Endothelial cell (in vitro differentiated cells): ENCODE data around the gene SHKBP1. TPM values are rescaled to one million over a fixed set of nuclear protein-coding genes. Genes with fewer than 3 reads are reported as not detected.

Experiments used
- DNase-seq: peaks from one replicate; pipeline ENCODE4 v3.0.0; 2021; ENCODE audit warnings: low spot score
- H3K27ac Mint-ChIP-seq: one replicate; pipeline ENCODE4 v1.8.0; 2021; ENCODE audit warnings: mixed read lengths, inconsistent platforms; ENCODE audit not compliant: unreplicated experiment
- H3K27me3 Mint-ChIP-seq: one replicate; pipeline ENCODE4 v1.8.0; 2021; ENCODE audit warnings: mild to moderate bottlenecking, moderate library complexity, mixed read lengths, inconsistent platforms; ENCODE audit not compliant: unreplicated experiment
- H3K36me3 Mint-ChIP-seq: one replicate; pipeline ENCODE4 v1.8.0; 2021; ENCODE audit warnings: mild to moderate bottlenecking, low read depth, mixed read lengths, inconsistent platforms; ENCODE audit not compliant: unreplicated experiment
- H3K4me1 Mint-ChIP-seq: one replicate; pipeline ENCODE4 v1.8.0; 2021; ENCODE audit warnings: mild to moderate bottlenecking, mixed read lengths, inconsistent platforms; ENCODE audit not compliant: unreplicated experiment
- H3K4me3 Mint-ChIP-seq: one replicate; pipeline ENCODE4 v1.8.0; 2021; ENCODE audit warnings: mild to moderate bottlenecking, mixed read lengths, inconsistent platforms; ENCODE audit not compliant: unreplicated experiment
- H3K9me3 Mint-ChIP-seq: one replicate; pipeline ENCODE4 v1.8.0; 2021; ENCODE audit warnings: mixed read lengths, inconsistent platforms; ENCODE audit not compliant: unreplicated experiment
- total RNA-seq: library from RNA; stranded (reverse); fragmentation: NEBNext Ultra II Directional; extraction: Animal tissue kit (Norgen Biotek cat#: 25700); gene quantifications from one replicate; pipeline ENCODE4 v1.2.1, GENCODE V29; 2021; ENCODE audit not compliant: unreplicated experiment
- TF ChIP-seq, protein P1 (sequence below): fragments of 200-600 bp; sonication (generic); IDR thresholded peaks from one replicate; pipeline ENCODE4 v1.5.0; 2021; ENCODE audit warnings: antibody characterized with exemption; ENCODE audit not compliant: unreplicated experiment

SHKBP1 gene
- total RNA-seq, 1 donor from 2014 or later = 84.6 TPM

DNA sequence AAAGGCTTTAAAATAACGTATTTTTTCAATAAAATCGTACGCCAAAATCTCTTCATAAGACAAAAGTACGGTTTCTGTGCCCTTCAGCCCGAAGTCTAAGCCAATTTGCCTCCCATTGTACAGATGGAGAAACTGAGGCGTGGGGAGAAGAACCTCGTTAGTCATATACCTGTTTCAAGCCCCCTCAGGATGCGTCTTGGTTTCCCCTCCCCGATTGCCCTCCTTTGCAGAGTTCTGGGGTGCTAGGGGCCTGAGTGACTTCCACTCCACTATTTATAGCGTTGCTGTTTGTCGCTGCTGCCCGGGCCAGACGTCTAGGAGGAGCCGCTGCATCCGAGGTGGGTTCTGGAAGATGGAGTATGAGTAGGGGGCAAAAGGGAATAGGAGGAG is 22.2 kb downstream of the SHKBP1 start:
- Mint-ChIP-seq H3K36me3 (no peaks in the 10 kb centered on the region), H3K4me1 (peaks cover 23% of the 10 kb centered on the region), H3K9me3 (no peaks in the 10 kb centered on the region), H3K27ac (no peak overlapping the region), H3K4me3 (peak overlapping the region; percentile 51), H3K27me3 (peaks cover 32% of the 10 kb centered on the region)
- TF ChIP-seq, protein P1, sequence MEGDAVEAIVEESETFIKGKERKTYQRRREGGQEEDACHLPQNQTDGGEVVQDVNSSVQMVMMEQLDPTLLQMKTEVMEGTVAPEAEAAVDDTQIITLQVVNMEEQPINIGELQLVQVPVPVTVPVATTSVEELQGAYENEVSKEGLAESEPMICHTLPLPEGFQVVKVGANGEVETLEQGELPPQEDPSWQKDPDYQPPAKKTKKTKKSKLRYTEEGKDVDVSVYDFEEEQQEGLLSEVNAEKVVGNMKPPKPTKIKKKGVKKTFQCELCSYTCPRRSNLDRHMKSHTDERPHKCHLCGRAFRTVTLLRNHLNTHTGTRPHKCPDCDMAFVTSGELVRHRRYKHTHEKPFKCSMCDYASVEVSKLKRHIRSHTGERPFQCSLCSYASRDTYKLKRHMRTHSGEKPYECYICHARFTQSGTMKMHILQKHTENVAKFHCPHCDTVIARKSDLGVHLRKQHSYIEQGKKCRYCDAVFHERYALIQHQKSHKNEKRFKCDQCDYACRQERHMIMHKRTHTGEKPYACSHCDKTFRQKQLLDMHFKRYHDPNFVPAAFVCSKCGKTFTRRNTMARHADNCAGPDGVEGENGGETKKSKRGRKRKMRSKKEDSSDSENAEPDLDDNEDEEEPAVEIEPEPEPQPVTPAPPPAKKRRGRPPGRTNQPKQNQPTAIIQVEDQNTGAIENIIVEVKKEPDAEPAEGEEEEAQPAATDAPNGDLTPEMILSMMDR = no peak
- DNase-seq = no peak

DNA sequence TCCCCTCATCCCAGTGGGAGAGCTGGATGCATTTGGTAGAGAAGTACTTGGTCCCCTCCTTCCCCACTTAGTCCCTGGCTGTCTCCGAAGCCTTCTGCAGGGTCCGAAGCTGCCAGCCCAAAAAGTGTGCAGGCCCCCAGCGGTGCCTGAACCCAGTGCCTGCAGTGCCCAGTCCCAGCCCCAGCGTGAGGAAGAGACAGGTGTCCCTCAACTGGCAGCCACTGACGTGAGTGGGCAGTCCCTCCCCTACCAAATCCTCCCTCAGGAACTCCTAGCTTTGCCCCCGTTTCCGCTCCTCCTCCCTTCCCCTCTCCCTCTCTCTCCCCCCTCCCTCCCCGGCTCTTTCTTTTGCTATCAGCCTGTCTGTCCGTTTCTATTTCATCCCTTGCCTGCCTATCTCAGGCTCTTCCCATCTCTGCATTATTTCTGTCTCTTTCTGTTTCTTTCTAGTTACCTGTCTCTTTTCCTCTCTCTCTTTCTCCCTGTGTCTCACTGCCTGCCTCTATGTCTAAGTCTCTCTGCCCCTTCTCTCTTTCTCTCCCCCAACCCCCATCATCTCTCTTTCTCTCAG is 22.7 kb downstream of the SHKBP1 start:
- Mint-ChIP-seq H3K9me3 (no peaks in the 10 kb centered on the region), H3K27me3 (peaks cover 32% of the 10 kb centered on the region), H3K4me1 (peaks cover 26% of the 10 kb centered on the region), H3K4me3 (peak overlapping the region; percentile 90), H3K27ac (peak overlapping the region; percentile 68), H3K36me3 (no peaks in the 10 kb centered on the region)
- no peak for DNase-seq
- TF ChIP-seq, protein P1 = no peak

DNA sequence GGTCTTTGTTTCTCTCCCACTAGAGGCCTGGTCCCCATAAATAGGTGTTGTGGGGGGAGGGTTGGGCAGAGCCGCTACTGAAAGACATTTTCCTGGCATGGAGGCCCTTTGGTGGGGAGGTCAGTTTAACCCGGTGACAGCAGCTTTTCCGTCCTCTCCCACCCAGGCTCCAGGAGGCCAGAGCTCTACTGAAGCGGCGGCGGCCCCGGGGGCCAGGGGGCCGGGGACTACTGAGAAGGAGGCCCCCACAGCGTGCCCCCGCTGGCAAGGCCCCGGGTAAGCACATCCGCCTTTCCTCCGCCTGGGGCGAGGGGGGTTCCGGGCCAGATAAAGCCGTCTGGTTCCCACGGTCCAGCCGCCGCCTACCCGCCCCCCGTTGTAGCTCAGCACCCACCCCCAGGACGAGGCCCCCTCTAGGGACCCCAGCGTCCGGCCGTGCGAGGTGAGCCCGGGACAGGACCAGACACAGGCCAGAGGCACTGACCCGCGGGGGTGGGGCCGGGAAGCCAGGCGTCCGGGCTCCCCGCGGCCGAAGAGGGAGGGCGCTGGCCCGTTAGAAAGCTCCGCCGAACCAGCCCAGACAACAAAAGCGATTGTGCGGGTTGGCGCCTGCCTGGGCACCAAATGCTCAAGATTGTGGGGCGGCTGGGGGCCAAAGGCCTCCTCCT is 23.4 kb downstream of the SHKBP1 start:
- Mint-ChIP-seq H3K36me3 (no peaks in the 10 kb centered on the region), H3K9me3 (no peaks in the 10 kb centered on the region), H3K27ac (peak overlapping the region; percentile 68), H3K27me3 (peaks cover 35% of the 10 kb centered on the region), H3K4me1 (peaks cover 26% of the 10 kb centered on the region), H3K4me3 (peak overlapping the region; percentile 93)
- DNase-seq = no peak
- TF ChIP-seq, protein P1 = no peak

DNA sequence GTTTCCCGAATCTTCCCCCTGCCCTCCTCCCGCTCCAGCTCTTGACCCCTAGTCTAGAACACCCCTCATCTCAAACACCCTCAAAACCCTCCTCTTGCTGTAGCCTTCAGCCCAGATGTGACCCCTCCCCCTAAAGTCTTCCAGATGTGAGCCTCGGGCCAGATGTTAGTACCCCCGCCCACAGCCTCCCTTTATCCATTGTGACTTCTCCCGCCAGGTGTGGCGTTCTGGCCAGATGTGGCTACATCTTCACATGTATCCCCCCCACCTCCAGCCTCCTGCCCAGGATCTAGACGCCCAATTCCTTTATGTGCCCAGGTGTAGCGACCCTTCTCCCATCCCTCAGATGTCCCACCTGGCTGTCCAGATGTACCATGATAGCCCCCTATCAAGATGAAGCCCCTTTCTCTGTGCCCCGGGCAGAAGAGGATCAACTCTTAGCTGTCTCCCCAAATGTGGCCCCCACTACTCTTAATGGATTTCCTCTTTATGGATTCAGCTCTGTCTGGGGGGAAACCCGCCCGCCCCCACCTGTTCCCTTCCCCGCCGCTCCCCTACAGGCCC is 24.0 kb downstream of the SHKBP1 start:
- peaks cover 26% of the 10 kb centered on the region for H3K4me1 Mint-ChIP-seq
- H3K9me3 Mint-ChIP-seq = no peaks in the 10 kb centered on the region
- H3K27ac Mint-ChIP-seq = peak overlapping the region; percentile 57
- TF ChIP-seq, protein P1 = no peak
- H3K4me3 Mint-ChIP-seq = peak overlapping the region; percentile 93
- DNase-seq = no peak
- H3K27me3 Mint-ChIP-seq = peaks cover 38% of the 10 kb centered on the region
- peaks cover under 1% of the 10 kb centered on the region for H3K36me3 Mint-ChIP-seq
